Transverse colon (tissue), 4 donors: ENCODE data around the gene SPRR3. TPM values are rescaled to one million over a fixed set of nuclear protein-coding genes. Genes with fewer than 3 reads are reported as not detected.

Experiments used
- DNase-seq: peaks from one replicate; pipeline ENCODE4 v3.0.0-alpha.2; 2019
- H3K27ac ChIP-seq, 4 donors: fragments of 200-600 bp; sonication (generic); 2 replicates each; pipeline ENCODE4 v1.5.1; 2016 to 2018; ENCODE audit warnings: inconsistent platforms in 4 of 4
- H3K27me3 ChIP-seq: fragments of 200-600 bp; sonication (generic); 2 replicates; pipeline ENCODE4 v1.5.1; 2017; ENCODE audit warnings: inconsistent platforms
- H3K36me3 ChIP-seq, 4 donors: fragments of 200-600 bp; sonication (generic); 2 replicates each; pipeline ENCODE4 v1.5.1; 2017 to 2019; ENCODE audit warnings: inconsistent platforms in 4 of 4
- H3K4me1 ChIP-seq, 4 donors: fragments of 200-600 bp; sonication (generic); 2 replicates each; pipeline ENCODE4 v1.5.1; 2017 to 2020; ENCODE audit warnings: inconsistent platforms in 4 of 4
- H3K4me3 ChIP-seq, 4 donors: fragments of 200-600 bp; sonication (generic); 1 replicate in 1 of 4; 2 replicates in 3 of 4; pipeline versions ENCODE4 v1.5.1 to v1.6.1; 2017 to 2019; ENCODE audit warnings: inconsistent platforms in 4 of 4
- H3K9me3 ChIP-seq, 2 donors: fragments of 200-600 bp; sonication (generic); 2 replicates each; pipeline ENCODE4 v1.5.1; 2017 to 2019; ENCODE audit warnings: inconsistent platforms in 2 of 2
- EP300 ChIP-seq: sonication (generic); formaldehyde crosslinking; IDR thresholded peaks from one replicate; pipeline ENCODE4 v1.6.1; 2017; ENCODE audit warnings: antibody characterized with exemption, low read depth
- POLR2A ChIP-seq: fragments of 450-650 bp; IDR thresholded peaks from one replicate; pipeline ENCODE4 v1.6.1; 2016; ENCODE audit warnings: antibody characterized with exemption, mild to moderate bottlenecking, moderate library complexity
- POLR2AphosphoS5 ChIP-seq, 3 donors: sonication (generic); formaldehyde crosslinking; IDR thresholded peaks; one replicate each; pipeline ENCODE4 v1.6.1; 2016; ENCODE audit warnings: antibody characterized with exemption in 3 of 3
- WGBS, 2 donors: methylation state at CpG; one replicate each; pipeline ENCODE4 v1.1.5; 2018; ENCODE audit warnings: low coverage in 1 of 2; 5-methylcytosine and 5-hydroxymethylcytosine counted together
- in situ Hi-C, 4 donors: fragments of 200-750 bp; cut with MboI; loops; one replicate each; pipeline versions ENCODE4 v1.15.0 to v1.15.1; 2017; ENCODE audit warnings: low sequenced_read_pairs in 3 of 4, low pct_ligation_motif_present in 1 of 4, low pct_unique_long_range_greater_than_20kb in 1 of 4
- intact Hi-C: fragments of 100-400 bp; cut with DNase I; formaldehyde crosslinking; loops from one replicate; pipeline ENCODE4 v1.15.1; 2023; ENCODE audit warnings: low total_unique reads
- total RNA-seq, 4 donors: library from RNA; depleted of rRNA; stranded (reverse); fragments of >200 nt; gene quantifications; one replicate each; pipeline ENCODE4 v1.1.0, GENCODE V29; 2016
- TF ChIP-seq, protein P1 (sequence below), 5 experiments: fragments of 200-600 bp in 3 of 5; fragments of 450-650 bp in 2 of 5; sonication (generic) in 3 of 5; IDR thresholded peaks; 1 replicate in 2 of 5; 2 replicates in 3 of 5; pipeline ENCODE4 v1.5.1; 2016 to 2017; ENCODE audit warnings: antibody characterized with exemption in 5 of 5, inconsistent platforms in 3 of 5, mild to moderate bottlenecking in 2 of 5, moderate library complexity in 1 of 5

The SPRR3 gene
- total RNA-seq, 4 donors from 2014 or later: not detected

DNA sequence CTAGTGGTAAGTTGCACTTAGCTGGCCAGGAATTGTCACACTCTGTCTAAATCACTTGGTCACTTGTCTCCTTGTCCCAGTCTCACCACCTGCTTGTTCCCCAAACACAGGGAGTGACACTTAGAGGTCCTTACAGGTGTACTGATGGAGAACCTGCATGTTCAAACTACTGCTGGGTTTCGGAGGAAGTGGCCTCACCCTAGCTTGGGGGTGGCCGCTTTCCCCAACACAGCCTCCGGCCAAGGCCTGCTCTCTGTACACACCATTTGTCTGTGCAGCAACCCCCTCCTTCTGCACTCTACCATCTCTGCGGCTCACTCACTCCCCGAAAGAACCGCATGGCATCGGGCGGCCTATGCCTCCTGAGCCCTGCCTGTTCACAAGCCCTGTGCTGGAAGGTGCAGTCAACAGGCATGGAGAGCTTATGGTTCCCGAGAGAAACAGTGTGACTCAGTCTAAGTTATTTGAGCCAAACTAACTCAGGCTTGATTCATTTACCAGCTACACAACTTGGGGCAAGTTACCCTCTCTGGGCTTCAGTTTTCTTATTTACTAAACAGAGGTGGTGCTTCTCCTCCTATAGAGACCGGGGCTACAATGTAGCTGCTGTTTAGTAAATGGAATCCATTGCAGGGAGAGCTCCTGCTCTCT is 41.6 kb upstream of the SPRR3 start:
- Histone ChIP-seq H3K27me3 (no peaks in the 10 kb centered on the region), H3K9me3 (no peaks in the 10 kb centered on the region), H3K27ac (no peak overlapping the region), H3K4me3 (no peak overlapping the region), H3K36me3 (no peaks in the 10 kb centered on the region), H3K4me1 (no peaks in the 10 kb centered on the region)
- DNase-seq: no peak
- TF ChIP-seq, protein P1, sequence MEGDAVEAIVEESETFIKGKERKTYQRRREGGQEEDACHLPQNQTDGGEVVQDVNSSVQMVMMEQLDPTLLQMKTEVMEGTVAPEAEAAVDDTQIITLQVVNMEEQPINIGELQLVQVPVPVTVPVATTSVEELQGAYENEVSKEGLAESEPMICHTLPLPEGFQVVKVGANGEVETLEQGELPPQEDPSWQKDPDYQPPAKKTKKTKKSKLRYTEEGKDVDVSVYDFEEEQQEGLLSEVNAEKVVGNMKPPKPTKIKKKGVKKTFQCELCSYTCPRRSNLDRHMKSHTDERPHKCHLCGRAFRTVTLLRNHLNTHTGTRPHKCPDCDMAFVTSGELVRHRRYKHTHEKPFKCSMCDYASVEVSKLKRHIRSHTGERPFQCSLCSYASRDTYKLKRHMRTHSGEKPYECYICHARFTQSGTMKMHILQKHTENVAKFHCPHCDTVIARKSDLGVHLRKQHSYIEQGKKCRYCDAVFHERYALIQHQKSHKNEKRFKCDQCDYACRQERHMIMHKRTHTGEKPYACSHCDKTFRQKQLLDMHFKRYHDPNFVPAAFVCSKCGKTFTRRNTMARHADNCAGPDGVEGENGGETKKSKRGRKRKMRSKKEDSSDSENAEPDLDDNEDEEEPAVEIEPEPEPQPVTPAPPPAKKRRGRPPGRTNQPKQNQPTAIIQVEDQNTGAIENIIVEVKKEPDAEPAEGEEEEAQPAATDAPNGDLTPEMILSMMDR (IDR thresholded peaks at IDR 0.05): no peak
- TF ChIP-seq EP300 (no peak), POLR2AphosphoS5 (IDR thresholded peaks at IDR 0.05) (no peak), POLR2A (no peak)
- WGBS, 2 donors: 85 to 100% methylated on average over 2 to 10 of the region's 10 CpGs
- in situ Hi-C loops: no loop called here
- intact Hi-C loops: no loop called here

DNA sequence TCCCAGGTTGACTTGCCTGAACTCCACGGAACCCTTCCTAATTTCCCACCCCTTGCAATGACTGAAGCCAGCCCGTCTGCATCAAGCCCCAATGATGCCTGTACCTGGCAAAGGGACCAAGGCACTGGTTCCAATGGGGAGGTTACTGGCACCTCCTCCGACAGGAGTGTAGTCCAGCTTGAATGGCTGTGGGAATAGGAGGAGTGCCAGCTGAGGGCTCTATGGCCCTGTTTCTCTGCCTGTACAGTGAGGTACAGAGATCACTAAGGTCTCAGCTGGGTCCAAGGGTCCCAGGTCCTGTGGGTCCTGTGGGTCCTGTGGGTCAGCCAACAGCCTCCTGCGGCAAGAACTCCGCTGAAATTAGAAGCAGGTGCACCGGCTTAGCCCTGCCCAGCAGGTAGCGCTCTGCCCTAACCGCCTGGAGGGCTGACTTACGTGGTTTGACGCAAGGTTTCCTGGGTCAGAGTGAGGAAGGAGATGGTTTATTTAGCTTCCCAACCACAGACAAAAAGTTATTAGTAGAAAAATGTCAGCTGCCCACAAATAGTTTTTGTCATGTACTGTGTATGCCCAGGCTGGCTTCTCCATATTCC is 41.0 kb upstream of the SPRR3 start:
- no peaks in the 10 kb centered on the region for H3K4me1 ChIP-seq
- in situ Hi-C loops: no loop called here
- intact Hi-C loops: no loop called here
- no peak for TF ChIP-seq POLR2A
- TF ChIP-seq EP300: no peak
- TF ChIP-seq, protein P1 (IDR thresholded peaks at IDR 0.05): no peak
- no peak for TF ChIP-seq POLR2AphosphoS5 (IDR thresholded peaks at IDR 0.05)
- WGBS, 2 donors: 40 to 67% methylated on average over 2 to 10 of the region's 10 CpGs
- no peaks in the 10 kb centered on the region for H3K9me3 ChIP-seq
- H3K27ac ChIP-seq: no peak overlapping the region
- H3K4me3 ChIP-seq: no peak overlapping the region
- H3K27me3 ChIP-seq: no peaks in the 10 kb centered on the region
- no peak for DNase-seq
- H3K36me3 ChIP-seq: no peaks in the 10 kb centered on the region

DNA sequence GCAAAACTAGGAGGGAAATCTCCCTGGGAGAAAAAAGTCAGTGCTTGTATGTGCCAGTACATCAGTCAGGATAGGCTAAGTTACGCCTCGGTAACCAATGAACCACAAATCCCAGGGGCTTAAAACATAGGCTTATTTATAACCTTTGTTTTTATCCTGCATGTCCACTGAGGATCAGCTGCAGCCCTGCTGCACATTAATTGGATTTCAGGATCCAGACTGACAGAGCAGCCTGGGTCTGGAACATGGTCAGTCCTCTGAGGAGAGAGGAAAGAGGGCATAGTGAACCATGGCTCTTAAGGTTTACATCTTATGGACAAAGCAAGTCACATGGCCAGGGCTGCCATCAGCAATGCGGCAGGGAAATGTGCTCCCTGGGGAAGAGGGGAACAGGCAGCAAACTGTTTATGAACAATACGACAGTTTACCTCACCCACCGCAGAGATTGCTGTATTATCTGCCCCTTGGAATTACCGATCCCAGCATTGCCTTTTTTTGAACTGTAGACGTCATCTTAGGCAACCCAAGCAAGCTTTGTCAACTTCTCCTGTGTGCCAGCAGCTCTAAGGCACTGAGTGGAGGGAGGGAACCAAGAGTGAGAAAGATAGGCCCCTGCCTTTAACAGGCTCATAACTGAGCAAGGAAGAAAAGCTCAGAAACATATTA is 40.2 kb upstream of the SPRR3 start:
- in situ Hi-C loops: no loop called here
- no peak for DNase-seq
- intact Hi-C loops: no loop called here
- TF ChIP-seq POLR2AphosphoS5 (IDR thresholded peaks at IDR 0.05) (no peak), EP300 (no peak), POLR2A (no peak)
- TF ChIP-seq, protein P1 (IDR thresholded peaks at IDR 0.05): no peak
- Histone ChIP-seq H3K9me3 (no peaks in the 10 kb centered on the region), H3K36me3 (no peaks in the 10 kb centered on the region), H3K4me3 (no peak overlapping the region), H3K27me3 (no peaks in the 10 kb centered on the region), H3K27ac (no peak overlapping the region), H3K4me1 (no peaks in the 10 kb centered on the region)
- 71 to 72% methylated on average over 3 to 7 of the region's 7 CpGs for WGBS, 2 donors

DNA sequence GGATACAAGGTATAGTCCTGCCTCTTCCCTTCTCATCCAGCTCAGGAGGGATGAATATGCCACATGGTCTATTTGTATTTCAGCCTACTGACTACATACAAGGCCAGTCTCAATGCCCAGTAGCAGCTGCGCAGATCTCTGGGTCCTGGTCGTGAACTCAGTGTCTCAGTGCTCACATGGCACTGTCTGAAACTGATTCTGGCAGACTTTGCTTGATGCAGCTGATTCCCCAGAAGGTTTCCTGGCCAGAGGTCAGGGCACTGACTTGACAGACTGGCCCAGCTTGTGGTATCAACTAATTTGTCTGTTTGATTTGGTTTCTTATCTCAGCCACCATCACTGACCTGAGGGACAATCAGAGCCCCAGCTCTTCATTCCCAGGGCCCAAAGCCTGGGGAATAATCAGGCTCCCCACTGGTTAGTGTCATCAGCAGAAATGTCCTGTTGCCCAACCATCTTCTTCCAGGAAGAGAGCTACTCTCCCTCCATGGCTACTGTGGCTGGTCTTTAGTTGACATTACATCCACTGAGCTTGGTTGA is 38.6 kb upstream of the SPRR3 start:
- Histone ChIP-seq H3K27me3 (no peaks in the 10 kb centered on the region), H3K9me3 (no peaks in the 10 kb centered on the region), H3K4me3 (no peak overlapping the region), H3K4me1 (no peaks in the 10 kb centered on the region), H3K27ac (no peak overlapping the region), H3K36me3 (no peaks in the 10 kb centered on the region)
- intact Hi-C loops (no loop called here), in situ Hi-C loops (no loop called here)
- TF ChIP-seq POLR2AphosphoS5 (IDR thresholded peaks at IDR 0.05) (no peak), POLR2A (no peak), EP300 (no peak)
- TF ChIP-seq, protein P1 (IDR thresholded peaks at IDR 0.05): no peak
- 84% methylated on average over 2 of the region's 2 CpGs; no CpG with 5 or more reads in 1 of the 2 donors for WGBS, 2 donors
- DNase-seq: no peak
